GM18873 (cell line): ENCODE results near the gene CDH23.

Experiments used
- ATAC-seq: cut with Tn5 transposase; IDR thresholded peaks from one replicate; pipeline ENCODE4 v1.9.1; 2021; ENCODE audit warnings: mild to moderate bottlenecking, moderate library complexity, moderate number of reproducible peaks; ENCODE audit not compliant: unreplicated experiment, low FRiP score

The CDH23 gene

DNA sequence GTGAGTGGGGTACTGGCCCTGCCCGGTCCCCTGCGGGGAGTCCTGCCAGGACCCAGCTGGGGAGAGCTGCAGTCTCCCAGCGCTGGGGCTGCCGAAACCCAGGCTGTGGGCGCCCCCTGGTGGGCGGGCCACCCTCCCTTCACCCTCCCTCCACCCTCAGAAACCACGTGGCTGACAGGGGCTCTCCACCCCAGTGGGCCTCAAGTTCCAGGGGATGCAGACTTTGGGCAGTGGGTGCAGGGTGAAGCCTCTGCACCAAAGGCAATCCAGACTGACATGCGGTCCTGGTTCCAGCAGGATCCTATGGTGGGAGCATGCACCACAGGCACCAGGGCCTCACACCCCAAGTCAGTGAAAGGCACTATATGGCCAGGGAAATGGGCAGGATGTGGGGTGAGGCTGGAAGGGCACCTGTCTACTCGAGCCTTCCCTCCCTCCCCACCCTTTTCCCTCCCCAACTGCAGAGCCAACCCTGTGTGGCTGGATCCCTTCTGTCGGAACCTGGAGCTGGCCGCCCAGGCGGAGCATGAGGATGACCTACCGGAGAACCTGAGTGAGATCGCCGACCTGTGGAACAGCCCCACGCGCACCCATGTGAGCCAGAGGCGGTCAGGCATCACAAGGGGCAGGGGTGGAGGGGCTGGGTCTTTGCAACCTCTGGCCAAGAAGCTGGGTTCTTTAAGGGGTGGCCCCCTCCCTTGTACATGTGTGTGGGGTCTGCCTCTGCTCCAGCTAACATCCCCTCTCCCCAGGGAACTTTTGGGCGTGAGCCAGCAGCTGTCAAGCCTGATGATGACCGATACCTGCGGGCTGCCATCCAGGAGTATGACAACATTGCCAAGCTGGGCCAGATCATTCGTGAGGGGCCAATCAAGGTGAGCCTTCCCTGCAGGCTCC, 415.5 kb downstream of the CDH23 start:
- no peak for ATAC-seq

DNA sequence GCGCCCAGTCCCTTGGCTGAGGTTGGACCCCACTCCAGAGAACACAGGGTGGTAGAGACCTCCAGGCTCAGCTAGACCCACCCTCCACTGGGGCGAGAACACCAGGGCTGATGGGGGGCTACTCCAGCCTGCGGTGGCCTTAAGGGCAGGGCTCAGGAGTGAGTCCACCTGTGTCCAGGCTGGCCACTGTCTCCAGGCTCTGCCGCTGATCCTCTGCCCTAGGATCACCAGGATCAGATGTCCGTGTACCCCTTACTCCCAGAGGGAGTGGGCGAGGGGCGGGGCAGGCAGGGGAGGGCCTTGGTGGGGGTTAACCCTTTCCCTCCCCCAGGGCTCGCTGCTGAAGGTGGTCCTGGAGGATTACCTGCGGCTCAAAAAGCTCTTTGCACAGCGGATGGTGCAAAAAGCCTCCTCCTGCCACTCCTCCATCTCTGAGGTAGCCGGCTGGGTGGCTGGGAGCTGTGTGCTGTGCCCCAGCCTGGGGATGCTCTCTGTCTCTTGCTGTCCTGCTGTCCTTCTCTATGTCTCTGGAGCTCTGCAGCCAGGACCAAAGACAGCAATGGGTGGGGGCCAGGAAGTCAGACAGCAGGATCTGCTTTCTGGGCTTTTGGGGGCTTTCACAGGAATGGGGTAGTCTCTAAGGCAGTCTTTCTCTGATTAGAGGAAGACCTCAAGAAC, 416.3 kb downstream of the CDH23 start:
- ATAC-seq = no peak

DNA sequence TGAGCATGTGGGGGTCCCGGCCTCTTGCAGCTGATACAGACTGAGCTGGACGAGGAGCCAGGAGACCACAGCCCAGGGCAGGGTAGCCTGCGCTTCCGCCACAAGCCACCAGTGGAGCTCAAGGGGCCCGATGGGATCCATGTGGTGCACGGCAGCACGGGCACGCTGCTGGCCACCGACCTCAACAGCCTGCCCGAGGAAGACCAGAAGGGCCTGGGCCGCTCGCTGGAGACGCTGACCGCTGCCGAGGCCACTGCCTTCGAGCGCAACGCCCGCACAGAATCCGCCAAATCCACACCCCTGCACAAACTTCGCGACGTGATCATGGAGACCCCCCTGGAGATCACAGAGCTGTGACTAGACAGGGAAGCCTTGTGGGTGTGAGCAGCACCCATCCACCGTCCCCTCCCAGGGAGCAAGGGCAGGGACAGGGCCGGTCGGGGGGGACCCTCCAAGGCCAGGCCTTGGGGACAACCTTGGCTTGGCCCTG, 418.2 kb downstream of the CDH23 start:
- no peak for ATAC-seq

DNA sequence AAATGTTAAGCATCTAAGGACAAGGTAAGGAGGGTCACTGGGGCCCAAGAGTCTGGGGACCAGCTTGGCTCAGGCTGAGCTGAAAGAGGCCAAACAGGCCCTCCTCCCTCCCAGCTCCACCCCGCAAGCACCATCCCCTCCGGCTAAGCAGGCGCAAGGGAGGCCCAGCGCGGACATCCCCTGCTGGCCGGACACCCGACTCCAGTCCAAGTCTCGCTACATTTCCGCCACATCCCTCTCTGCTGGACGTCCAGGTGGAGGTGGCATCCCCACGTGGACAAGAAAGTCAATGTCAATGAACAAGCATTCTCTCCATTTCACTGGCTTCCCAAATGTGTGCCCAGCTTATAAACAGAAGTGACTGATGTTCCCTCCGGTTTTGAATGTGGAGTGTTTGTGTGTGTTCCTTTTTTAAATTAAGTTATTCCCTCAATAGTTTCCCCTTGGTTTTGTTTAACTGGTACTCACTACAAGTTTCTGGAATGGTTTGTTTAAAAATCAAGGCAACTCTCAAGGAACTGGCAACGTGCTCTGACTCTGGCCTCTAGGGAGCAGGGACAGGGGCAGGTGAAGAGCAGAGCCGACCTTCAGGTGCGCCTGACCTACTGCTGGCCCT, 418.9 kb downstream of the CDH23 start:
- ATAC-seq = no peak

DNA sequence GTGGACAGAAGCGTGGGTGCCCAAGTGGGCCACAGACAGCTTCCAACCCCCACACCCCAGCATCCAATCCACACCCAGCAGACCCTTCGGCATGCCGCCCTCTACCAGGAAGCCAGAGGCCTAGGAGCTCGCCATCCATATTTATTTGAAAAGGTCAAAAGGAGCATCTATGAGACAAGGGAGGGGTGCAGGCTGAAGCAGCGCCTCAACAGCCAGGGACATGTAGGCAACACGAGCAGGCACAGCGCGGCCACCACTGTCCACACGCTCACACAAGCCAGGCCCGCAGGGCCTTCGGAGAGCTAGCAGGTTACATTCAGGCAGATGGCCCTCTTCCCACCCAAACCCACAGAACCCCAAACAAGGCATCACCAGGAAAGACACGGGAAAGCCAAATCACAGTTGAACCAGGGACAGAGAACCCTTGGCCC, 419.7 kb downstream of the CDH23 start:
- ATAC-seq = no peak

DNA sequence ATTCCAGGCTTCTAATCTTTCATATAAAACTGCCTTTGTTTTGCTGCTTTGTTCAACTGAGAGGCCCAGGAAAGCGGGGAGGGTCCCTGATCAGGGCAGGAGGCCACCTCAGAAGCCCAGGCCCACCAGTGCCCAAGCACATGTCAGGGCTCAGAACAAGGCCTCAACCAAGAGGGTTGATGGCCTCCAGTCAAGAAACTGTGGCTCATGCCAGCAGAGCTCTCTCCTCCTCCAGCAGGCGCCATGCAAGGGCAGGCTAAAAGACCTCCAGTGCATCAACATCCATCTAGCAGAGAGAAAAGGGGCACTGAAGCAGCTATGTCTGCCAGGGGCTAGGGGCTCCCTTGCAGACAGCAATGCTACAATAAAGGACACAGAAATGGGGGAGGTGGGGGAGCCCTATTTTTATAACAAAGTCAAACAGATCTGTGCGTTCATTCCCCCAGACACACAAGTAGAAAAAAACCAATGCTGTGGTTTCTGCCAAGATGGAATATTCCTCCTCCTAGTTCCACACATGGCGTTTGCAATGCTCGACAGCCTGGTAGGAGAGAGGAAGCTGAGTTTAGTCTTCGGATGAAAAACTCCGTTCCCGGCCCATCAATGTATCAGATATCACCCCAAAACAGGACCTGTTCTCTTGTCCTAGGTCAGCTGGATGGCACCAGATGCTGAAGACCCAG, 420.4 kb downstream of the CDH23 start:
- ATAC-seq = no peak

DNA sequence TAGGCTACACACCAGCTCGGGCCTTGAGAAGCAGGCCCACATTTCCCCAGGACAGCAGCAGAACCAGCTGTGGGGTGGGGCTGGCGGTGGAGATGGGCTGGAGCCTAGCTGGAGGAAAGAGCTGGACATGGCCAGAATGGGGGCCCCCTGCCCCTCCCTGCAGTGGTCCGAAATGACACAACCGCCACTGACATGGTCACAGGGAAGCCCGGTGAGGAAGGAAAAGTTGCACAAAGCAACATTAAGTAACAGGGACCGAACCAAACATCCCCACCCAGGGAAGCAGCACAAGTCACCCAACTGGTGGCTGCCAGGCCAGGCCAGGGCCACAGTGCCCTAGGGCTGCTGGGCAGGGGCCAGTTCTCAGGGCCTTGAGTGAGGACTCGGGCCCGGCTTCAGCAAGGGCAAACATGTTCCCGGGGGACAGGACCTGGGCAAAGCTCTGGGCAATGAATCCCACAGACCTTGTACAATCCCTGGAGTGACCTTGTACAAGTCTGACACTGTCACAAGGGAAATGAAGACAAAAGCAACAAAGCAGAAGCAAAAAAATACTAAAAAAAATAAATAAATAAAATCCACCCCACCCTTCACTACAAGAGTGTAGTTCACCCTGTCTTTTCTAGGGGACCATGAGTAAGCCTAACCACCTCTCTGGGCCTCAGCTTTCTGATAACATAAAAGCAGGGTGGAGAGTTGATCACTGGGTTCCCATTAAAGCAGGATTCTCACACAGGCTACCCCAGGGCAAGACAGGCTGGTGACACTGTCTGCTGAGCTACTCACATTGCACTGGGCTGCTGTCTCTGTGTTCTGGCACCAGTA, 421.3 kb downstream of the CDH23 start:
- ATAC-seq = no peak

DNA sequence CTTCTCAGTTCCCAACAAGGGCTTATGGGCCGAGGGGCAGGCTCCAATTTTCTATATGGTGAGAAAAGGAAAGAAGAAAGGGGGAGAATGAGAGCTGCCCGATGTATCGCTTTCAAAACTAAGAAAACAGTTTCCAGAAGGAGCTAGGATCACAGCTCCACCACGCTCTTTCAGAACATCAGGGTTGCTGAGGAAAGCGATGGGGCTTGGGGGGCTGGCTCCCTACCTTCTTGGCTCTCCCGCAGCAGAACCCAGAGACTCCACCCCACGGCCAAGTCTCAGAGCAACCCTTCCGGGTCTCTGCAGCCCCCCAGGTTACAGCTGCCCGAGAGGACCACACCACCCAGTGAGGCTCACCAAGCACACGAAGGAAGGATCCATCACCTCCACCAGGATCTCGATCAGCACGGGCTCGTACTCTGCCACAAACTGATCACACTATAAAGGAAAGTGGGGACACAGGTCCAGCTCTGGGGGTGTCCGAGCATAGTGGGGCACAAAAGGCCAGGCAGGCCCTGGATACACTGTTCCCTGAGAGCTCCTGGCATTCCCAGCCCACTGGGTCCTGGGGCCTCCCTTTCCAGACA, 422.0 kb downstream of the CDH23 start:
- no peak for ATAC-seq

DNA sequence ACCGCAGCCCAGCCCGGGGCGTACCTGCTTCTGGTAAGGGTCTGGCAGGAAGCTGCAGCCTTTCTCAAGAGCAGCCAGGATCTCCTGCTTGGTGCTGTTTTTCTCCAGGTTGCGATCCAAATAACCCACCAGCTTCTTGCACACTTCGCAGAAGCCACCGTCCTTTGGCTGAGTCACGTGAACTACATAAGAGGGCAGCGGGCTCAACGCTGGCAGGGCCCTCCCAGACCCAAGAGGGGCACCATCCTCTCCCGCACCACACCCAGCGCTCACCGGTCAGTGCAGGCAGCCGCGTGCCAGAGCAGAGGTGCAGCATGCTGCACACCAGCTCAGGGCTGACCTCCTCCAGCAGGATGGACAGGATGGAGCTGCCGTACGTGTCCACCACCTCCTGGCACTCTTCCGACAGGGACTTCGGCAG, 422.7 kb downstream of the CDH23 start:
- ATAC-seq = no peak

DNA sequence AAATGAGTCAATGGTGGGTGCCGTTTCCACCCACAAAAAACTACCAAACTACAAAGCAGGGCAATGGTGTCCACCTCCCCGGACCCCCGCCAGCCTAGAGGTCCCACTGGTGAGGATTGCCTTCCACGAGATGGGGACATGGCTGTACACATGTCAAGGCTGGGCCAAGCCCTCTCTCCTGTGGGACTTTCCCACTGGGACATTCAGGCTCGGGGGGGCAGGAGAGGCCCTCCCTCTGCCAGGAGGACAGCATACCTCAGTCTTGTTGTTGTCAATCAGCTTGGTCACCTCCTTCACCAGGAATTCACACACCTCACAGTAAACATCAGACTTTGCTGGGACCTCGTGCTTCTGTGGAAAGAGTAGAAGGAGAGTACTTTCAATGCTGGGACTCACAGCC, 423.3 kb downstream of the CDH23 start:
- ATAC-seq = no peak

DNA sequence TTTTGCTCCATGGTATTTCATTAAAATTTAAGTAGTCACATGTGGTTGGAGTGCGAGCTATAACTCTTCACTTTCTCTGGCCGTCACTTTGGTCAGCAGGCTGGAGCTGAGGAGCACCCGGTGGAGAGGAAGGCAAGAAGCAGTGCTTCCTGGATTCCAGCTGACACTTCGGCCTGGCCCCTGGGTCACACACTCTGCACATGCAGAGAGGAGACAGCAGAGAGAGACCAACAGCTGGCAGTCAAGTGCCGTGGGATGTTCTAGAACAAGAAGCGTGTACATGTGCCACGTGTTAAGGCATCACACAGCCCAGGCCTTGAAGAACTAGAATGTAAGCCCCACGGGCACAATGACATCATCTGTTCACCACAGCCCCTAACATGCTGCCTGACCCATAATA, 424.2 kb downstream of the CDH23 start:
- ATAC-seq = no peak

DNA sequence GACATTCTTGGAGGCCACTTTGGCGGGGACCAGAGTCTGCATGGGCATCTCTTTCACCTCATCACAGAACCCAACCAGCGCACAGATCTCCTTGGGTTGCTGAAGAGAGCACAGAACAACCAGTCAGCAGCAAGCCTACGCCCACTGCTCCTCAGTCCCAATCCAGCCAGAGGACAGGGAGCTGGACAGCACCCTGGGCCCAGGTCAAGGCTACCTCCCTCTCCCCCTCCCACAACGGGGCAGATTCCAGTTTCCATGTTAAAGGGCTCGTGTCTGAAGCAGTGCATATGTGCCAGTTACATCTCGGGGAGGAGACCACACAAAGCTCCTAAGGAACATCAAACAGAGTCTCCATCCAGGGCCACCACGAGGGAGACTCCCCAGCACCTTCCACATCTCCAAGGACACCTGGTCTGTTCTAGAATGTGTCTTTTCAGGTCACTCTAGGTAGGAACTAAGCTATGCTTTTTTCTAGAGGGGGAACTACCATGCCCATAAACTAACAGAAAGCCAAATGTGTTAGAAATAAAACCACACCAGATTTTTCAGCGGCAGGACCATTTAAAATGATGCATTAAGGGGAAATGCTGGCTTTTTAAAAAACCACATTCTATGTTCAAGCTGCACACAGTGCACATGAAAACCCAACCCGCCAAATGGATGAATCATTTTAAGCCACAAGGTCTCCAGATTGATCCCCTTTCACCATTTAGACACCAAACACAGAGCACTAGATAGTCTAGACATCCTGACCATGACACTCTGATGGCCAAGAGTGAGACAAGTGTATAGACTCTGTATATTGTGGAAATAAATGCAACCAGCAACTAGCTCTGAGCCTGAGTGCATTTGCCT, 425.4 kb downstream of the CDH23 start:
- no peak for ATAC-seq

DNA sequence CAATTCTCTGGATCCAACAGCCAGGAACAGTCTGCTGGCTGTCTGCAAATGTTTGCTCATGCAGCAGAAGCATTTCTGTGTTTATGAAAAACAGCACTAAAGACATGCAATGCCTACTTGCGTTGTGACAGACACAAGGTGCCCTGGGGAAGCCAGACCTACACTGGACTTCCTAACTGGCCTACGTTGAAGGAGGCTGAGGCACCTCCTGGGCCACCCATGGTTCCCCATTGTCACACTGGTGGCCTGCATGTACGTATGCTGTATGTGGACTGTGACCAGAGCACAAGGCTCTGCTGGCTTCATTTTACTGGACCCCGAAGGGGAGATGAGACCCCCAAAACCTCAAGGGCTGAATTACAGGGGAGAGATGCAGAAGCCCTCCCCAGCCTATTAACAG, 426.6 kb downstream of the CDH23 start:
- no peak for ATAC-seq

DNA sequence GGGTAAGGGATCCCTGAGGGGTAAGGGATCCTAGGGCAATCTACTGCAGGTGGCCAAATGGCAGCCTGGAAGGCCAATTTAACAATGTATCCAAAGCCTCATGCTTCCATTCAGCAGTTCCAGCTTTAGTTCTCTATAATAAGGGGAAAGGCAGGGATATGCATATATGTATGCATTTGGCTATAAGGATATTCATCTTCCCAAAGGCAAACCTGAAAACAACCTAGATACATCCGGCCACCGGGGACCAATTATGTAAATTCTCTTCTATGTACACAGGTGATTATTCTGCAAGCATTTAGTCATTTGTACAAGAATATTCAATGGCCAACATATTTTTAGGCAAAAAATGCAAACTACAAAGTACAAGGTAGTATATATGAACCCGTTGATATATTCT, 427.6 kb downstream of the CDH23 start:
- no peak for ATAC-seq

DNA sequence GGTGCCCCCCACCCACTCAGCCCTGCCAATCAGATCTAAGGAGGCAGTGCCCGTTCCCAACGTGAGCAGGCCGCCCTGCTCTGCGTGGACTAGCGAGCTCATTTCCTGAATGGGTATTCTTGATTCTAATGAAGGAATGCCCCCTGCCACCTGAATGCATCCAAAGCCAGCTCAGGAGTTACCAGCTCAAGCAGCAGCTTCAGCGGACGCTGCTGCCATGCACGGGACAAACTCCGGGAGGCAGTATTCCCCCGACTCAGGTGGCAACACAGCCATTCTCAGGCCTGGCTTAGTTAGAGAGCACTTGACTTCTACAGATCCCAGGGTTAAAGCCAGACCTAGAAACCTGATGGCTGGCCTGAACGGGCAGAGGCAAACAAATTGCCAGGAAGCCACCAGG, 428.5 kb downstream of the CDH23 start:
- no peak for ATAC-seq

DNA sequence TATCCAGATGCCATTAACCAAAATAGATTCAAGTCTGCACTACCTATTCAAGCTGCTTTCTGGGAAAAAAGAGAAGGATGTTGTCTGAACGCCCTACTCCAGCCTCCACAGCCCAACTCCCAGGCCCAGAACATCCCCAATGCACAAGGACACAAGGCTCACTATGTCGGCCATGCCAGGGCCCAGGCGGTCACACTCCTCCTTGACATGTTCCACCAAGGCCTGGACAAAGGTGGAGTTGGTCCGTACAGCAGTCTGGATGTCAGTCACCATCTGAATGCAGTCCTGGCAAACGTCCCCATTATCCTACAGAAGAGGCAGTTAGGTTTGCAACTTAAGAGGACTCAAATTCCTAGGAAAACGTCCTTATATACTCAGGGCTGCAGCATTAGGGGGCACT, 431.1 kb downstream of the CDH23 start:
- ATAC-seq = no peak

DNA sequence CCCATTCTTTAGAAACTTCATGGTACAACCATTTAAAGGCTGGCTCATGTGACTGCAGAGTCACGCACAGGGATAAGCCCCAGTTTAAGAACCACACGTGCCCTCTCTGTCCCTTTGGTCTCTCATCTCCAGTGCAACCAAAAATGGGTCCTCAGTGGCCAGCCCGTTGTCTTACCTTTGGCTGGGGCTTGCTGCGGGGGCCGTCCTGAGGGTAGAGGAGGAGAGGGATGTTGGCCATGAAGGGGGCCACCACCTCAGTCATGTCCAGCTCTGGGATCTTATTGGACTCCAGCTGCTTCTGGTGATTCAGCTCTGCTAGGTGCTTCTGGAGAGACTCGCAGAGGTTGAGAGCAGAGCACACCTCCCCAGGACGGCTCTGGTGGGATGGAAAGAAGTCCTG, 432.0 kb downstream of the CDH23 start:
- no peak for ATAC-seq

DNA sequence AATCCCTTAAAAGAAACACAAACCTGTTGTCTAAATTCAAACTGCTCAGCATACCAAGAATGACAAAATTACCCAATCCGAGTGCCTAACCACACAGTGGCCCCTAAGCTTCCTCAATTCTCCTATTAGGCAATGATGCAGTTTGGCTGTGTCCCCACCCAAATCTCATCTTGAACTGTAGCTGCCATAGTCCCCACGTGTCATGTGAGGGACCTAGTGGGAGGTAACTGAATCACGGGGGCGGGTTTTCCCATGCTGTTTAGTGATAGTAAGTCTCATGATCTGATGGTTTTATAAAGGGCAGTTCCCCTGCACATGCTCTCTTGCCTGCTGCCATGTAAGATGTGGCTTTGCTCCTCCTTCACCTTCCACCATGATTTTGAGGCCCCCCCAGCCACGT, 432.5 kb downstream of the CDH23 start:
- ATAC-seq = no peak

DNA sequence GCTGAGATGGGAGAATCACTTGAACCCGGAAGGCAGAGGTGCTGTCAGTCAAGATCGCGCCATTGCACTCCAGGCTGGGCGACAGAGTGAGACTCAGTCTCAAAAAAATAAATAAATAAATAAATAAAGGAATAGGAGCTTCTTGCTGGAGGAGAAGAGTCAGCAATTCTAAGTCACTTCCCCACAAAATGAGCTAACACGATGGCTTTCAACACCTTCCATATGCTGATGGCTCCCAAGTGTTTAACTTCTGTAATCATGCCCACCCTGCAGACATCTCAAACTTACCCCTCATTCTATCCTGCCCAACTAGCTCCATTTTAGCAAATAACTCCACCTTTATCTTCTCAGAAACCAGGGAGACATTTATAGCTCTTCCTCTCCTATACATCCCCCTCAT, 433.2 kb downstream of the CDH23 start:
- ATAC-seq = no peak
